SJCRH30 (cell line): ENCODE data around the gene PLAU. TPM values are rescaled to one million over a fixed set of nuclear protein-coding genes. Genes with fewer than 3 reads are reported as not detected.

Source experiments
- DNase-seq, 2 experiments: peaks; one replicate each; pipeline ENCODE4 v3.0.0-alpha.2; 2015 to 2020
- H3K27ac ChIP-seq: fragments of 250-450 bp; sonication (Bioruptor Pico); 2 replicates; pipeline ENCODE4 v1.5.1; 2020; ENCODE audit warnings: mild to moderate bottlenecking, moderate library complexity
- H3K27me3 ChIP-seq: fragments of 250-450 bp; sonication (Bioruptor Pico); 2 replicates; pipeline ENCODE4 v1.5.1; 2020; ENCODE audit warnings: mild to moderate bottlenecking, moderate library complexity
- H3K36me3 ChIP-seq: fragments of 250-450 bp; sonication (Bioruptor Pico); 2 replicates; pipeline ENCODE4 v1.5.1; 2020; ENCODE audit warnings: mild to moderate bottlenecking, moderate library complexity
- H3K4me1 ChIP-seq: fragments of 250-450 bp; sonication (Bioruptor Pico); 2 replicates; pipeline ENCODE4 v1.5.1; 2020; ENCODE audit warnings: mild to moderate bottlenecking, moderate library complexity
- H3K4me3 ChIP-seq: fragments of 250-450 bp; sonication (Bioruptor Pico); 2 replicates; pipeline ENCODE4 v1.5.1; 2020; ENCODE audit warnings: mild to moderate bottlenecking, moderate library complexity
- H3K9me3 ChIP-seq: fragments of 250-450 bp; sonication (Bioruptor Pico); replicated peaks from 2 replicates; pipeline ENCODE4 v1.5.1; 2020; ENCODE audit warnings: mild to moderate bottlenecking, moderate library complexity
- total RNA-seq: library from RNA; depleted of rRNA; stranded (reverse); fragments of >200 nt; shearing (Covaris generic); gene quantifications from 2 replicates; pipeline ENCODE4 v1.2.3, GENCODE V29; 2014; rRNA removed

The PLAU gene
- 58.5 and 64.8 TPM in 2 replicates for total RNA-seq

- Histone ChIP-seq H3K4me1 (peaks cover 33% of the 10 kb centered on the region), H3K4me3 (peak within 1 kb of the TSS; percentile 76), H3K36me3 (peaks cover 22% of the 10 kb centered on the region), H3K9me3 (no peaks in the 10 kb centered on the region), H3K27ac (peak within 1 kb of the TSS; percentile 96), H3K27me3 (no peaks in the 10 kb centered on the region)
- DNase-seq, result peak; percentile 74
Observed at GRCh38 chr10:73910764-73911552, at the start of gene PLAU. Gene PLAU, plus strand, starts transcription at chr10:73911132. Its CDS starts 424 bp downstream, at chr10:73911556.

- peaks cover 12% of the 10 kb centered on the region for H3K36me3 ChIP-seq
- no peak for DNase-seq
- no peaks in the 10 kb centered on the region for H3K9me3 ChIP-seq
- no peaks in the 10 kb centered on the region for H3K27me3 ChIP-seq
- peaks cover 13% of the 10 kb centered on the region for H3K4me1 ChIP-seq
- H3K27ac ChIP-seq, result no peak overlapping the region
- H3K4me3 ChIP-seq, result no peak overlapping the region
Observed at GRCh38 chr10:73862011-73862410, 48.9 kb upstream of the PLAU start.

- H3K36me3 ChIP-seq, result peaks cover 12% of the 10 kb centered on the region
- no peak overlapping the region for H3K4me3 ChIP-seq
- H3K4me1 ChIP-seq, result peaks cover 13% of the 10 kb centered on the region
- no peak overlapping the region for H3K27ac ChIP-seq
- no peaks in the 10 kb centered on the region for H3K9me3 ChIP-seq
- DNase-seq, result peak in 1 of 2 experiments; percentile 26
- H3K27me3 ChIP-seq, result no peaks in the 10 kb centered on the region
Observed at GRCh38 chr10:73863039-73863817, 47.7 kb upstream of the PLAU start.

- no peak overlapping the region for H3K4me3 ChIP-seq
- peaks cover 12% of the 10 kb centered on the region; the same call in 1 of the 2 replicates for H3K36me3 ChIP-seq
- H3K4me1 ChIP-seq, result peaks cover 13% of the 10 kb centered on the region
- DNase-seq, result no peak
- H3K27me3 ChIP-seq, result no peaks in the 10 kb centered on the region
- H3K9me3 ChIP-seq, result no peaks in the 10 kb centered on the region
- no peak overlapping the region for H3K27ac ChIP-seq
Observed at GRCh38 chr10:73864229-73864628, 46.7 kb upstream of the PLAU start.

GRCh38 chr10:73865107-73865458, 45.8 kb upstream of the PLAU start:
- Histone ChIP-seq H3K36me3 (peaks cover 12% of the 10 kb centered on the region; the same call in 1 of the 2 replicates), H3K27ac (peak overlapping the region; percentile 24; the same call in 1 of the 2 replicates), H3K4me3 (no peak overlapping the region)

GRCh38 chr10:73865459-73866442, 45.2 kb upstream of the PLAU start:
- H3K36me3 ChIP-seq, result peaks cover 10% of the 10 kb centered on the region; the same call in 1 of the 2 replicates

More at GRCh38 chr10:73865107-73865458, 45.8 kb upstream of the PLAU start:
- Histone ChIP-seq H3K27me3 (no peaks in the 10 kb centered on the region), H3K4me1 (peaks cover 13% of the 10 kb centered on the region), H3K9me3 (no peaks in the 10 kb centered on the region)
- no peak for DNase-seq

GRCh38 chr10:73866621-73867020, 44.3 kb upstream of the PLAU start:
- no peak overlapping the region for H3K27ac ChIP-seq
- H3K36me3 ChIP-seq, result peaks cover 7% of the 10 kb centered on the region; the same call in 1 of the 2 replicates

More at GRCh38 chr10:73865459-73866442, 45.2 kb upstream of the PLAU start:
- H3K9me3 ChIP-seq, result no peaks in the 10 kb centered on the region
- H3K4me3 ChIP-seq, result no peak overlapping the region
- H3K4me1 ChIP-seq, result peaks cover 13% of the 10 kb centered on the region
- peak overlapping the region; percentile 24; the same call in 1 of the 2 replicates for H3K27ac ChIP-seq
- peak; percentile 72 to 80 for DNase-seq
- no peaks in the 10 kb centered on the region for H3K27me3 ChIP-seq

GRCh38 chr10:73867126-73867807, 43.7 kb upstream of the PLAU start:
- H3K27ac ChIP-seq, result no peak overlapping the region
- peaks cover 7% of the 10 kb centered on the region; the same call in 1 of the 2 replicates for H3K36me3 ChIP-seq
- peaks cover 13% of the 10 kb centered on the region for H3K4me1 ChIP-seq
- DNase-seq, result no peak
- no peaks in the 10 kb centered on the region for H3K27me3 ChIP-seq
- no peaks in the 10 kb centered on the region for H3K9me3 ChIP-seq
- H3K4me3 ChIP-seq, result no peak overlapping the region

More at GRCh38 chr10:73866621-73867020, 44.3 kb upstream of the PLAU start:
- no peak overlapping the region for H3K4me3 ChIP-seq
- H3K4me1 ChIP-seq, result peaks cover 13% of the 10 kb centered on the region
- H3K27me3 ChIP-seq, result no peaks in the 10 kb centered on the region
- DNase-seq, result no peak
- no peaks in the 10 kb centered on the region for H3K9me3 ChIP-seq

GRCh38 chr10:73867871-73868631, 42.9 kb upstream of the PLAU start:
- no peak overlapping the region for H3K27ac ChIP-seq
- peaks cover 12% of the 10 kb centered on the region for H3K4me1 ChIP-seq
- no peak overlapping the region for H3K4me3 ChIP-seq
- H3K36me3 ChIP-seq, result peaks cover 7% of the 10 kb centered on the region; the same call in 1 of the 2 replicates
- H3K27me3 ChIP-seq, result no peaks in the 10 kb centered on the region
- H3K9me3 ChIP-seq, result no peaks in the 10 kb centered on the region
- DNase-seq, result no peak

- Histone ChIP-seq H3K36me3 (peaks cover 7% of the 10 kb centered on the region; the same call in 1 of the 2 replicates), H3K27me3 (no peaks in the 10 kb centered on the region), H3K27ac (no peak overlapping the region), H3K4me1 (peaks cover 10% of the 10 kb centered on the region), H3K4me3 (no peak overlapping the region), H3K9me3 (no peaks in the 10 kb centered on the region)
- DNase-seq, result no peak
Observed at GRCh38 chr10:73868655-73869195, 42.2 kb upstream of the PLAU start.

GRCh38 chr10:73871295-73872189, 39.4 kb upstream of the PLAU start:
- Histone ChIP-seq H3K4me3 (no peak overlapping the region), H3K27me3 (no peaks in the 10 kb centered on the region), H3K4me1 (peaks cover 6% of the 10 kb centered on the region; the same call in 1 of the 2 replicates), H3K36me3 (no peaks in the 10 kb centered on the region), H3K27ac (no peak overlapping the region), H3K9me3 (no peaks in the 10 kb centered on the region)
- DNase-seq, result no peak

GRCh38 chr10:73872190-73872710, 38.7 kb upstream of the PLAU start:
- H3K4me3 ChIP-seq, result no peak overlapping the region
- no peak overlapping the region for H3K27ac ChIP-seq
- H3K36me3 ChIP-seq, result no peaks in the 10 kb centered on the region
- peaks cover 6% of the 10 kb centered on the region; the same call in 1 of the 2 replicates for H3K4me1 ChIP-seq
- no peaks in the 10 kb centered on the region for H3K9me3 ChIP-seq
- no peak for DNase-seq
- no peaks in the 10 kb centered on the region for H3K27me3 ChIP-seq
